ENCODE data around the gene GPR68. TPM values are rescaled to one million over a fixed set of nuclear protein-coding genes. Genes with fewer than 3 reads are reported as not detected.
"Not testable (repeated sequence)": the region's sequence is repeated elsewhere in the genome, so short reads cannot be mapped to it uniquely, and the experiment has no call there.

The GPR68 gene
- polyA plus RNA-seq, 1 experiment: 0.45 TPM

GRCh38 chr14:91229005-91229382 lies 15.5 kb downstream of the GPR68 start:
- ChIA-PET CTCF (interaction anchor here (0.9 to 1.1 kb wide), 2 partner anchors 52 to 58 kb away, joined by 3 to 4 read pairs; no protein-coding TSS in a partner anchor), POLR2A (no interaction called here)
- DNase-seq (ENCODE audit: low read depth): no peak
- no peak overlapping the region for H3K4me3 ChIP-seq (ENCODE audit: low read depth, low read length)
- no peaks in the 10 kb centered on the region for H3K27me3 ChIP-seq (ENCODE audit: control insufficient read depth, insufficient read depth, low read length)
- no peaks in the 10 kb centered on the region for H3K36me3 ChIP-seq (ENCODE audit: control insufficient read depth, insufficient read depth, low read length)
- TF ChIP-seq CTCF (IDR thresholded peaks at IDR 0.05; ENCODE audit: insufficient read depth, low read depth, low read length): no peak

GRCh38 chr14:91228112-91229004 lies 16.1 kb downstream of the GPR68 start:
- ChIA-PET CTCF (interaction anchor here (0.9 to 1.6 kb wide), 3 partner anchors 10 to 59 kb away, joined by 3 to 4 read pairs (median 3); no protein-coding TSS in a partner anchor), POLR2A (no interaction called here)
- H3K36me3 ChIP-seq (ENCODE audit: control insufficient read depth, insufficient read depth, low read length): no peaks in the 10 kb centered on the region
- no peak overlapping the region for H3K4me3 ChIP-seq (ENCODE audit: low read depth, low read length)
- TF ChIP-seq CTCF (IDR thresholded peaks at IDR 0.05; ENCODE audit: insufficient read depth, low read depth, low read length): no peak
- no peak for DNase-seq (ENCODE audit: low read depth)
- no peaks in the 10 kb centered on the region for H3K27me3 ChIP-seq (ENCODE audit: control insufficient read depth, insufficient read depth, low read length)

- no peaks in the 10 kb centered on the region for H3K36me3 ChIP-seq (ENCODE audit: control insufficient read depth, insufficient read depth, low read length)
- ChIA-PET POLR2A (no interaction called here), CTCF (interaction anchor here (1.6 kb wide), 1 partner anchor 8 kb away, joined by 3 read pairs; no protein-coding TSS in a partner anchor)
- no peaks in the 10 kb centered on the region for H3K27me3 ChIP-seq (ENCODE audit: control insufficient read depth, insufficient read depth, low read length)
- H3K4me3 ChIP-seq (ENCODE audit: low read depth, low read length): no peak overlapping the region
- no peak for TF ChIP-seq CTCF (IDR thresholded peaks at IDR 0.05; ENCODE audit: insufficient read depth, low read depth, low read length)
- DNase-seq (ENCODE audit: low read depth): no peak
Measured at GRCh38 chr14:91227183-91227628, 17.3 kb downstream of the GPR68 start.

GRCh38 chr14:91226360-91226759 lies 18.1 kb downstream of the GPR68 start:
- DNase-seq (ENCODE audit: low read depth); H3K4me3 ChIP-seq (ENCODE audit: low read depth, low read length); POLR2A ChIA-PET; H3K27me3 ChIP-seq (ENCODE audit: control insufficient read depth, insufficient read depth, low read length); H3K36me3 ChIP-seq (ENCODE audit: control insufficient read depth, insufficient read depth, low read length): not testable (repeated sequence)
- CTCF ChIA-PET: interaction anchor here (1.3 kb wide), 1 partner anchor 9 kb away, joined by 4 read pairs; no protein-coding TSS in a partner anchor

- TF ChIP-seq CTCF (IDR thresholded peaks at IDR 0.05; ENCODE audit: insufficient read depth, low read depth, low read length): no peak
- DNase-seq (ENCODE audit: low read depth): no peak
- Histone ChIP-seq H3K27me3 (ENCODE audit: control insufficient read depth, insufficient read depth, low read length) (no peaks in the 10 kb centered on the region), H3K36me3 (ENCODE audit: control insufficient read depth, insufficient read depth, low read length) (no peaks in the 10 kb centered on the region), H3K4me3 (ENCODE audit: low read depth, low read length) (no peak overlapping the region)
- CTCF ChIA-PET: no interaction called here
- POLR2A ChIA-PET: no interaction called here
Measured at GRCh38 chr14:91225025-91225424, 19.5 kb downstream of the GPR68 start.

Measured in BJ (cell line).